ENCODE measurements around the gene SH3PXD2B.

Gene SH3PXD2B

DNA sequence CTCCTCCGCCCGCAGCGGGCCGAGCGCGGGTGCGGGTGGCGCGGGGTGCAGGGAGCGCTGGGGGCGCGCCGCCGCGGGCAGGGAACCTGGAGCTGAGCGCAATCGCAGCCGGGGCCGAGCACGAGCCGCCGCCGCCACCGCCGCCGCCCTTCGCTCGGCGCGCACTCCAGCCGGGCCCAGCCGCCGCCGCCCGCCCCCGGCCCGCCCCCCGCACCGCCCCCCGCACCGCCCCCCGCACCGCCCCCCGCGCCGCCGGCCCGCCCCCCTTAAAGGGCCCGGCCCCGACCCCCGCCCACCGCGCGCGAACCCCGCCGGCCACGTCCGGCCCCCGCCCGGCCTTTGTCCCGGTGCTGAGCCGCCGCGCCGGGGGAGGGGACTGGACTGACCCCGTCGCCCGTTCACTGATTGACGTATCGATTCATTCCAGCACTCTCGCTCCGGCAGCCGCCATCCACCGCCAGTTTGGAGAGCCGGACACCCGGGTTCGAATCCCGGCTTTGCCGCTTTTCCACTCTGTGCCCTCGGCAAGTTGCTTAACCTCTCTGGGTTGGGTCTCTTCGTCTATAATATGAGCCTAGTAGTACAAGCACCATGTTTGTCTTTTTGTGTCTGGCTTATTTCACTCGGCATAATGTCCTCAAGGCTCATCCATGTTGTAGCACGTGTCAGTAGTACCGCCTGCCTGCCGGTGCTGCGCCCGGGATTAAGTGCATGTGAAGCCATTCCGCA, at the start of gene SH3PXD2B:
TSS of gene SH3PXD2B (minus strand) at position 168 of the 729 bp plus-strand sequence. CDS start 173 bp downstream, outside the sequence.
- peak; percentile 55 for DNase-seq

- no peak for DNase-seq
Measured at GRCh38 chr5:172502969-172503368, 48.6 kb upstream of the SH3PXD2B start.

DNA sequence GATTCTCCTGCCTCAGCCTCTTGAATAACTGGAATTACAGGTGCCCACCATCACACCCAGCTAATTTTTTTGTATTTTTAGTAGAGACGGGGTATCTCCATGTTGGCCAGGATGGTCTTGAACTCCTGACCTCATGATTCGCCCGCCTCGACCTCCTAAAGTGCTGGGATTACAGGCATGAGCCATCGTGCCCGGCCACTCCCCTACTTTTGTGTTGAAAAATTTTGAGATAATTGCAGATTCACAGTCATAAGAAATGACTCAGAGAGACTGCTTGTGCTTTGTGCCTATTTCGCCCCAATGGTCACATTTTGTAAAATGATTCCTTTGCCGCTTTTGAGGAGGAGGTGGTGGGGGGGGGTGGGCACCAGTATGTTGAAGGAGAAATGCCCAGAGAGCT, 48.1 kb upstream of the SH3PXD2B start:
- DNase-seq, result no peak

GRCh38 chr5:172501708-172502320, 47.5 kb upstream of the SH3PXD2B start:
- no peak for DNase-seq

- no peak for DNase-seq
Measured at GRCh38 chr5:172499287-172499686, 45.0 kb upstream of the SH3PXD2B start.

GRCh38 chr5:172498431-172499129, 44.3 kb upstream of the SH3PXD2B start:
- no peak for DNase-seq

DNA sequence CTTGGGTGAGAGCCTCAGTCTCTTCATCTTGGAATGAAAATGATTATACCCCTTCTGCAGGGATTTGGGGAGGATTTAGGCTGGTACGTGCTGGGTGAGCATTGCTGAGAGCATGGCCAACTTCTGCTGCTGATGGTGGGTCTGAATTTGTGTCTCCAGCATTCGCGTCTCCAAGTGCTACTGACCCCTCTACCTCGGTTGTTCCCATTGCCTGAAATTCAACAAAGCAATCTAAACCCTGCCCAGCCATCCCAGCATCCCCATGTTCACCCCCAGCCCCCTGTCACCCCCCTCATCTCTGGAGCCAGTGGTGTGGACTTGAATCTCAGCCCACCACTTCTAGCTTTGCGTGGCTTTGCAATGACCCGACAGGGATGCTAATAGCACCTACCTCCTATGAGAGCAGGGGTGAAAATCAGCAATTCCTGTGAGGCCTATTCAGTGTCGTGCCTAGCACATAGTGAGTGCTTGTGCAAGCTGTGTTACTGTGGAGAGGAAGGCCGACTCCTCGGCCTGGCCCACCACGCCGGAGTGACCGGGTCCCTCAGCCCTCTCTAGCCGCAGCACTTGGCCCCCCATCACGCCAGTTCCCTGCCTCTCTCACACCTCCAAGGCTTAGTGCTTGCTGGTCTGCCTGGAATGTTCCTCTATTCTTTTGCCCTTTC, 43.4 kb upstream of the SH3PXD2B start:
- no peak for DNase-seq

DNA sequence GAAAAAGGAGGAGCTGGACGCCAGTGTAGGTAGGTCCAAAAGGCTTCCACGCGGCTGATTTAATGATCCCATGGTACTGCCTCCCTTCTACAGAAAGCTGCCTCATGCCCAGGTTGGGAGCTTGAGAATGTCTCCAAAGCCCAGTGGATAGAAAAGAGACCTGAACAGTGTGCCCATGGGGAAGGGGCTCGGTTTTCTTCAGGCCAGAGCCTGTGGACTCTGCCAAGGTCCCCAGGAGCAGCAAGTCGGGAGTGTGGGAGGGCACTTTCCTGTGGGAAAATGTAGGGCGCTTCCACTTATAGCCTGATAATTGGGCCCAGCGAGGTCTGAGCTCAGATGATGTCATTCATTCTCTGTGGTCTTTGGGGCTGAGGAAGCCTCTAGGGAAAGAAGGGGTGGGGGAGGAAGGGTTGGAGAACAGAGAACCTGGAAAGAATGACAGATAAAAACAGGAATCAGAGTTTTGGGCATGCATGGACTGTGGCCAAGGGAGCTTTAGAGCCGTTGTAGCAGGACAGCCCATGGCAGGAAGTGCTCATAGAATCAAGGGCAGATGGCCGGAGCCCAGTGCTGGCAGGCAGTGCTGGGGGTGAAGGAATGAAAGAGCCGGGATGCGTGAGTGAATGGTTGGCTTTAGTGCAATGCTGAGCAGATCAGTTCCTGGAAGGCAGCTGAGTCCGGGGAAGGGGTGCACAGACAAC, 42.5 kb upstream of the SH3PXD2B start:
- no peak for DNase-seq

GRCh38 chr5:172494630-172495505, 40.5 kb upstream of the SH3PXD2B start:
- DNase-seq, result no peak

- no peak for DNase-seq
Measured at GRCh38 chr5:172493906-172494305, 39.6 kb upstream of the SH3PXD2B start.

DNA sequence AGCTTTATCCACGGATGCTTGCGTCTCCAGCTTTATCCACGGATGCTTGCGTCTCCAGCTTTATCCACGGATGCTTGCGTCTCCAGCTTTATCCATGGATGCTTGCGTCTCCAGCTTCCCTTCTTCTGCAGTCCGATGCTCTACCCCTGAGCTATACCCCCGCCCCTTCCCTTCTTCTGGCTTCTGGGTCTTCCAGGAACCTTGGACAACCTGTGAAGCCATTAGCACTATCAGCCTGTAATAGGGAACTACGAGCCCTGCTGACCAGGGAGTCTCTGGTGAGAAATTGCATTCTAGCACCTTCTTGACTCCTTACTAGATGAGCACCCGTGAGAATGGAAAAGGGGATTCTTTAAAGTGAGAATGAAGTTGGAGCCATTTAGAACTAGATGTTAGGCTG, 39.1 kb upstream of the SH3PXD2B start:
- no peak for DNase-seq

- DNase-seq, result no peak
Measured at GRCh38 chr5:172493002-172493401, 38.7 kb upstream of the SH3PXD2B start.

DNA sequence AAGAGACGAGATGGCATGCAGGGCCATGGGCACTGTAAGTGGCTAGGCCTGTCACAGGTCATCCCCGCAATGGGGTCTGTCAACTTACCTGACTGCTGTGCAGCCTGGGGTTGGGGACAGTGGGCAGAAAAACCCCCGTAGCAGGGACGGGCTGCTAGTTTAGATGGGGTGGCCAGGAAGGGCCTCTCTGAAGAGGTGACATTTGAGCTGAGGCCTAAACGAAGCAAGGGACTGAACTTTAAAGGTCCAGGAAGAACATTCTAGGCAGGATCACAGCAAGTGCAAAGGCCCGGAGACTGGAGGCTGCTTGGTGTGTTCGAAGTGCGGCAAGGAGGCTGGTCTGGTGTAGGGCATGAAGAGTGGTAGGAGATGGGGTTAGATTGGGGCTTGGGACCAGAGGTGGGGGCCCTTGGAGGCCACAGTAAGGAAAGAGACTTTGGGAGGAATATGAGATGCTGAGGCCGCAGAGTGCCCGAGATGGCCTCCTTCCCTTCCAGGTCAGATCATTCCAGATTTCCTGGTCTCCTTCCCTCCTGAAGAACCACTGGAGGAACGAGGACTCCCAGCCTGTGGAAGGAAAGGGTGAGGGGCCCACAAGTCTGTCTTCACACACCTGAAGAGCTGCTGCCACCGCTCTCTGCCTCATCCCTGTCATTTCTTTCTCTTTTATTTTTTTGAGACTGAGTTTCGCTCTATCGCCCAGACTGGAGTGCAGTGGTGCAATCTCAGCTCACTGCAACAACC, 37.9 kb upstream of the SH3PXD2B start:
- DNase-seq, result no peak

DNA sequence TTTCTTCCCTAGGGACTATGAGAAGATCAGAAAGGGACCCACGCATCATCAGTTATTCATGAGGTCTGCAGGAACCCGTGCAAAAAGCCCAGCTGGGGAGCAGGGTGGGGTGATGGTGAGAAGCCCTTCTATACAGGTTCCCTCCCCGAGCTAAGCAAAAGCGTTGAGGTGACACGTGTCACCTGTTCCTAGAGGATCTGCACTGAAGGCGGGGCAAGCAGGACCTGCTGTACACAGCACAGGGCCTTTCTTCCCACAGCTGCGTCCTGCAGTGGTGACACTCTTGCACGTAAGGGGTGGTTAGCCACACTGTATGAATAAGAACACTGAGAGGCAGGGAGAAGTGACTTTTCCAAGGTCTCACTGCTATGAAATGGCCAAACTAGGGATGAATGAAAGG, 37.2 kb upstream of the SH3PXD2B start:
- DNase-seq, result no peak

- DNase-seq, result no peak
Measured at GRCh38 chr5:172490514-172491461, 36.5 kb upstream of the SH3PXD2B start.

- DNase-seq, result no peak
Measured at GRCh38 chr5:172488221-172488620, 33.9 kb upstream of the SH3PXD2B start.

DNA sequence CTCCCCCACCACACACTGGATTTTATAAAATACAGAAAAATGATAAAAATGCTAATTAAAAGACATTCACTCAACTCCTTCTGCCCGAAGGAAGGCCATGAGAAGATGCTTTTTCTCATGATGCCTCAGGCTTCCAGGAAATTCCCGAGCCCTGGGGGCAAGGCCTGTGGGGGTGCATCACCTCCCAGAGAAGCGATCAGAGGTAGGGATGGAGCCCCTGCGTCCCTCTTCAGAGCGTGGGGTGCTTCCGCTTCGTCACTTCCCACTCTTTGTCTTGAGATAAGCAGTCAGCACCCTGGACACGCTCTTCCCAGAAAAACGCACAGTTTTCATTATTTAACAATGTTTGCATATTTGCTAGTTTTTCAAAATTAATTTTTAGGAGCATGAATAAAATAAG, 33.3 kb upstream of the SH3PXD2B start:
- no peak for DNase-seq

DNA sequence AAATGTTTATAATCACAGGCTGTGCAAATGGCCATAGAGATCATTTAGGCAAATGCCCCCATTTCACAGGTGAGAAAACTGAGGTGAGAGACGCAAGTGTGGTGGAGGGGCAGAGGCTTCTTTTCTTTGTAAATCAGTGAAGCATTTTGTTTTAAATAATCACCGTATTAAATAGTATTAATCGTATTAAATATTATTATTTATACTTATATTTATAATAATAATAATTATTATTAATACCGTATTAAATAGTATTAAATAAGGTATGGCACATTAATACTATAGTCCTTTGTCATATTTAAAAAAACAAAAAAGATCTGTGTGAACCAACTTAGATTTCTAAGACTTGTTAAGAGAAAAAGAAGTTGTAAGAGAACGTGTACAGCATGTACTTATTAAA, 32.6 kb upstream of the SH3PXD2B start:
- no peak for DNase-seq

DNA sequence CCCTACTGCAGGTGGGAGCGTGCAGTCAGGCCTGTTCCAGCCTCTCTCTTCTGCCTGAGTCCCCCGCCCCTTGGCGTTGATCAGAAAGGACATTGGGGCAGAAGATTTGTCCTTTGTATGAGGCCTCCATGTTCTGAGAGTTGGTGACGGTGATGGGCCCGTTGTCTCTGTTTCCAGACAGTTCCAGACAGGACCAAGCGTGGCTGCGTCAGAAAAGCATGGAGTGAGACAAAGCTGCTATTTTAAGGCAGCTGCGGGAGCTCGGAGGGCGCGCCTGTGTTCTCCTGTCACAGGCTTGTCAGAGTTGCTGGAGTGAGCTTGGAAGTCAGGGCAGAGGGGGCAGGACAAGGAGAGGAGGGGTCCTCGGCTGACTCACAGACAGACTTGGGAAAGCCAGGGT, 32.1 kb upstream of the SH3PXD2B start:
- no peak for DNase-seq
